Measurements from ENCODE around the gene INF2.

DNA sequence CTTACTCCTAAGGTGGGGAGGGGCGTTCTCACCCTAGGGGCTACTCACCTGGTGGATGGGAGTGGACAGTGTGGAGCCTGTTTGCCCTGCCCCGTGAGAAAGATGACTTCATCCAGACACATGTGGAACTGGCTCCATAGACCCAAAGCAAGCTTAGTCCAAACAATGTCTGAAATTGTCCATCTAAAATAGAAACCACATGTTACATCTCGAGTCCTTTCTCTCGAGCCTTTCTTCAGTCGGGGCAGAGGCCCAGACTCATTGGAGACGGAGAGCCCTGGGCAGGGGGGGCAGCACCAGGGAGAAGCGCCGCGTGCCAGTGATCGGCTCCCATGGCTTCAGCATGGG, 67.8 kb downstream of the INF2 start:
- TF ChIP-seq, protein P1, sequence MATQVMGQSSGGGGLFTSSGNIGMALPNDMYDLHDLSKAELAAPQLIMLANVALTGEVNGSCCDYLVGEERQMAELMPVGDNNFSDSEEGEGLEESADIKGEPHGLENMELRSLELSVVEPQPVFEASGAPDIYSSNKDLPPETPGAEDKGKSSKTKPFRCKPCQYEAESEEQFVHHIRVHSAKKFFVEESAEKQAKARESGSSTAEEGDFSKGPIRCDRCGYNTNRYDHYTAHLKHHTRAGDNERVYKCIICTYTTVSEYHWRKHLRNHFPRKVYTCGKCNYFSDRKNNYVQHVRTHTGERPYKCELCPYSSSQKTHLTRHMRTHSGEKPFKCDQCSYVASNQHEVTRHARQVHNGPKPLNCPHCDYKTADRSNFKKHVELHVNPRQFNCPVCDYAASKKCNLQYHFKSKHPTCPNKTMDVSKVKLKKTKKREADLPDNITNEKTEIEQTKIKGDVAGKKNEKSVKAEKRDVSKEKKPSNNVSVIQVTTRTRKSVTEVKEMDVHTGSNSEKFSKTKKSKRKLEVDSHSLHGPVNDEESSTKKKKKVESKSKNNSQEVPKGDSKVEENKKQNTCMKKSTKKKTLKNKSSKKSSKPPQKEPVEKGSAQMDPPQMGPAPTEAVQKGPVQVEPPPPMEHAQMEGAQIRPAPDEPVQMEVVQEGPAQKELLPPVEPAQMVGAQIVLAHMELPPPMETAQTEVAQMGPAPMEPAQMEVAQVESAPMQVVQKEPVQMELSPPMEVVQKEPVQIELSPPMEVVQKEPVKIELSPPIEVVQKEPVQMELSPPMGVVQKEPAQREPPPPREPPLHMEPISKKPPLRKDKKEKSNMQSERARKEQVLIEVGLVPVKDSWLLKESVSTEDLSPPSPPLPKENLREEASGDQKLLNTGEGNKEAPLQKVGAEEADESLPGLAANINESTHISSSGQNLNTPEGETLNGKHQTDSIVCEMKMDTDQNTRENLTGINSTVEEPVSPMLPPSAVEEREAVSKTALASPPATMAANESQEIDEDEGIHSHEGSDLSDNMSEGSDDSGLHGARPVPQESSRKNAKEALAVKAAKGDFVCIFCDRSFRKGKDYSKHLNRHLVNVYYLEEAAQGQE (IDR thresholded peaks at IDR 0.05; ENCODE audit: low read depth) = no peak
- TF ChIP-seq MAX (IDR thresholded peaks at IDR 0.05) (no peak), TAF1 (IDR thresholded peaks at IDR 0.05; ENCODE audit: low read depth) (no peak), RAD21 (IDR thresholded peaks at IDR 0.05; ENCODE audit: low read depth) (no peak), YY1 (IDR thresholded peaks at IDR 0.05; ENCODE audit: low read depth) (no peak), NFIC (IDR thresholded peaks at IDR 0.05) (no peak), EGR1 (IDR thresholded peaks at IDR 0.05) (no peak), CEBPB (IDR thresholded peaks at IDR 0.05) (no peak), TCF12 (IDR thresholded peaks at IDR 0.05; ENCODE audit: low read depth) (no peak), CREB1 (IDR thresholded peaks at IDR 0.05; ENCODE audit: low read depth) (no peak), EP300 (IDR thresholded peaks at IDR 0.05; ENCODE audit: borderline replicate concordance) (no peak)
- TF ChIP-seq, protein P2, sequence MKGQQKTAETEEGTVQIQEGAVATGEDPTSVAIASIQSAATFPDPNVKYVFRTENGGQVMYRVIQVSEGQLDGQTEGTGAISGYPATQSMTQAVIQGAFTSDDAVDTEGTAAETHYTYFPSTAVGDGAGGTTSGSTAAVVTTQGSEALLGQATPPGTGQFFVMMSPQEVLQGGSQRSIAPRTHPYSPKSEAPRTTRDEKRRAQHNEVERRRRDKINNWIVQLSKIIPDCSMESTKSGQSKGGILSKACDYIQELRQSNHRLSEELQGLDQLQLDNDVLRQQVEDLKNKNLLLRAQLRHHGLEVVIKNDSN (IDR thresholded peaks at IDR 0.05) = no peak

Measured in Ishikawa (cell line).